HG03280 (cell line): ENCODE measurements around the gene MYO9A.

Experiments
- ATAC-seq: cut with Tn5 transposase; IDR thresholded peaks from one replicate; pipeline ENCODE4 v1.9.1; 2021; ENCODE audit warnings: mild to moderate bottlenecking, moderate library complexity; ENCODE audit not compliant: unreplicated experiment

MYO9A gene

DNA sequence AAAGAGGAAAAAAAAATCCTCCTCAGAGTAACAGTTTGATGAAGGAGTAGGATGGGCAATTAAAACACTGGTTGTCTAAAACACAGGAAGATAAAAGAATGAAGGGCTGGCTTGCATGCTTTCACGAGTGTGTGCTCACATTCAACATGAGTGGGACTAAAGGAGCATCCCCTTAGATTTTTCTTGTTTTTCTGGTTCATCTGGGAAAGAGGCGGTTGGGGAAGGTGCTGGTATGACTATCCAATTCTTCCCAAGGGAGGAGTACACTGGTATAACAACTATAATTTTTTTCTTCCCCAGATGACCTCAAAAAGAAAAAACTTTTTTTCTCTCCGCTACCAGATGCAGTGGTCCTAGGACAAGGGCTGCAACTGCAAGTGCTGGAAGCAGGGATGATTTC lies 143.7 kb downstream of the MYO9A start:
- no peak for ATAC-seq

DNA sequence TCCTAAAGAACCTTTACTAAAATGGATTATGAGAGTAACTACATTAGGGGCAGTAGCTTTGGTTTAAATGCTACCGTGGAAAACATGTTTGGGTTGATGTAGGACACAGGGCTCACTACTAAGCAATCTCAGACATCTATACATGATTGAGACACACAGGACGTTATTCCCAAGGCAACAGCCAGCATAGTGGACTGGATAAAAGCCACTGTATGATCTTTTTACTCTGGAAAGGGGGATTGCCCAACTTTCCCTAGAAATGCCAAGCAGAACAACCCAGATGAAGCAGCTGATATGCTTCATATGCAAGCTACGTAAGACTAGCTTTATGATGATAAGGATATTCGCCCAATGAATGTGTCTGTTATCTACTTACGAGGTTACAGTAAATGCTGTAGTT lies 144.6 kb downstream of the MYO9A start:
- no peak for ATAC-seq

DNA sequence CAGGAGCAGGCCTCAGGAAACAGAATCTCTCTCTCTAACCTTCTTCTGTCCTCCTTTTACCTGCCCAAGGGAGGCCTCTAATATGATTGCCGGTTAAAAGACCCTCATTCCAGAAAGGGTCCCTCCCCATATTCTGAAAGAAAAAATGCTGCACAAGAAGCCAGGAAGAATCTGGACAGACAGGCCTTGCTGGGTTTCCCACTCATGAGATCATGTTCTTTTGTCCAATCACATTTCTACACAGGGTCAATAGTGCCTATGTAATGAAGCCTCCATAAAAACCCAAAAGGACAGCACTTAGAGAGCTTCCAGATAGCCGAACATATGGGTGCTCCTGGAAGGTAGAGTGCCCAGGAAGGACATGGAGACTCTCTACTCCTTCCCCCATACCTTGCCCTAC lies 146.0 kb downstream of the MYO9A start:
- ATAC-seq, result no peak

DNA sequence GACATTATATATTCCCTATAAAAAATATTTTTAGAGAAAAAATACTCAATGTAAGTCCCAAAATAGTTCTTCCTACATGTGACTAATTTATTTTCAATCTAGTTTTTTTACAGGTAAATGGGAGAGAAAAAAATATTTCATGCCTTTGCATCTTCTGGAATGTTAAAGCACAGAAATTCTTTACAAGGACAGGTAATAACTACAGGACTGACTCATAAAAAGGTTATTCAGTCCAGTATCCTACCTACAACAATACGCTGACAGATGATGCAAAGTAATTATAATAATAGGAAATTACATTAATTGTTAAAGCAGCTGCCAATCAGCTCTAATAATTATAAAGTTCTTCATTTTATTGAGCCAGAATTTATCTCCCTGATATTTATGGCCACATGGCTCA lies 147.5 kb downstream of the MYO9A start:
- no peak for ATAC-seq

DNA sequence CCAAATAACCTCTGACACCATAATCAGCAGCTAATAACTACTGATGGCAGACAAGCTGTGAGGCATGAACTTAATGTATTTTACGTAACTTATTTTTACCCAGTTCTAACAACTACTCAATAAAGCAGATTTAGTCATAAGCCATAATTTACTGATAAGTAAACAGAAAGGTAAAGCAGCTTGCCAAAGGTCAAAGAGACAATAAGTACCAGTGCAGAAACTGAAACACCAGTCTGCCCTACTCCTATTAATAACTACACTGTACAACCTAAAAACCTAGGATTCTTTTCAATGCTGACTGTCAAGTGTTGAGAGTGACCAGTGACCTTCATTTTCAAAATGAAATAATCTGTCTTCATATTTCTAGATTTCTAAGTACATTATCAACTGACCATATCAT lies 155.4 kb downstream of the MYO9A start:
- no peak for ATAC-seq

DNA sequence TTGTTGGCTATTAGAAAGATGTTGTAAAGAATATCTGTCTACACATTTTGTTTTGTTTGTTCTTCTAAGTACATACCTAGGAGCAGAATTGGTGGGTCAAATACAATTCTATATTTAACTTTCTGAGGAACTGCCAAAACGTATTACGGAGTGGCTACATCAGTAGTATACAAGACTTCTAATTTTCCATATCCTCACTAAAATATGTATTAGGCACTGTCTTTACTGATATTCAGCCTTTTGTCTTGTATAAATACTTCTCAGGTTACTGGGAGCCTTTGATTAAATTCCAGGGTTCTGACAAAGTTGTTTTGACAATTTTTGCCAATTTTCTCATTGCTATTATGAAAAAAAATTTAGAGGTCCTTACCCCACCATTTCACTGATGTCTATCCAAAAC lies 160.9 kb downstream of the MYO9A start:
- ATAC-seq, result no peak

DNA sequence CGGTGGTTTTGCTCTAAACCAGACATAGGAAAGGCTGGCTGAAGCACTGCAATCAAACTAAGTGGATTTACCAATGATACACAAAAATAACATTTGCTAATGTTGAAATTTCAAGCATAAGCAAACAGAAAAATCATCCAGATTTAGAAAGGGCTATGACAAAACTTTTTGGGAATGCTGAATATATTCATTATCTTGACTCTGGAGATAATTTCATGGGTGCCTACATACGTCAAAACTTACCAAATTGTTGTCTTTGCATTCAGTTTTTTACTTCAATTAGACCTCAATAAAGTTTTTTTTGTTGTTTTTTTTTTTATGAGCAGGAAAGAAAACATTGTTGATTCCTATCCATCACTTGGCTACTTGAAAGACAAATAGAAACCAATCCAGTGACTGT lies 166.8 kb downstream of the MYO9A start:
- ATAC-seq, result no peak

DNA sequence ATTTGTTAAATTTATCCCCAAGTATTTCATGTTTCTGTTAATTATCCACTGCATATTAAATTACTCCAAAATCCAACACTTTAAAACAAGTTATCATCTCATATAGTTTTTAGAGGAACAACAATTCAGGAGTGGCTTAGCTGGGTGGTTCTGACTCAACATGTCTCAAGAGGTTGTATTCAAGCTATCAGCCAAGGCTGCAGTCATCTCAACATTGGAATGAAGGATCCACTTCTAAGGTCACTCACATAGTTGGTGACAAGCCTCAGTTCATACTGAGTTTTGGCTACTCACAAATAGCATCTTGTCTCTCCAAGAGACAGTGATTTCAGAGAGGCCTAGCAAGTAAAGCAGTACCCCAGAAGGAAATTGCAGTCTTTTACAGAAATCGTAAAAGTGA lies 172.9 kb downstream of the MYO9A start:
- ATAC-seq, result no peak

DNA sequence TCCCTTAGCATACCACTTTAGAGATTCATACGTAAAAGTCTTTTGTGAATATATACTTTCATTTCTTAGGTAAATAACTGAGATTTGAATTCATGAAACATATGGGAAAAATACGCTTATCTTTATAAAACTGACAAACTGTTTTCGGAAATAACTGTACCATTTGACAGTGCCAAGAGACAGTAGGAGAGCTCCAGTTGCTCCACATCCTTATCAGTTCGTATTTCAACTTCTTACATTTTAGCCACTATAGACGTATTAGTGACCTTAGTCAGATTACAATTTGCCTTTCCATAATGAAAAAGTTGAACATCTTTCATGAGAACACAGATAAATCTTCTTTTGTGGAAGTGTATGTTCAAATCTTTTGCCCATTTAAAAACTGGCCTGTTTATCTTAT lies 174.1 kb downstream of the MYO9A start:
- ATAC-seq, result no peak

DNA sequence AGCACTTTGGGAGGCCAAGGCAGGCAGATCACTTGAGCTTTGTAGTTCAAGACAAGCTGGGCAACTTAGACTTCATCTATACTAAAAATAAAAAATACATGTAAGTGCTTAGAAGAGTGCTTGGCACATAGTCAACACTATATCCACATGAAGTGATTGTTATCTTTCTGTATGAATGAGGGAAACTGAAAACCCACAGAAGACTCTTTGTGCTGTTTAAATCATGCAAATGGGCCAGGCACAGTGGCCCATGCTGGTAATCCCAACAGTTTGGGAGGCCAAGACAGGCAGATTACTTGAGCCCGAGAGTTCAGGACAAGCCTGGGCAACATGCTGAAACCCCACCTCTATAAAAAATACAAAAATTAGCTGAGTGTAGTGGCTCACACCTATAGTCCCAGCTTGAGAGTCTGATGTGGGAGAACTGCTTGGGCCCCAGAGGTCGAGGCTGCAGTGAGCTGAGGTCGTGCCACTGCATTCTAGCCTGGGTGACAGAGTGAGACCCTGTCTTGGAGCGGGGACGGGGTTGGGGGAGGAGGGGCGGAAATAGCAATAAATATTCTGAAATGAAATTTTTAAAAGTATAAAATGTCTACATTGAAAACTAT lies 177.9 kb downstream of the MYO9A start:
- no peak for ATAC-seq

DNA sequence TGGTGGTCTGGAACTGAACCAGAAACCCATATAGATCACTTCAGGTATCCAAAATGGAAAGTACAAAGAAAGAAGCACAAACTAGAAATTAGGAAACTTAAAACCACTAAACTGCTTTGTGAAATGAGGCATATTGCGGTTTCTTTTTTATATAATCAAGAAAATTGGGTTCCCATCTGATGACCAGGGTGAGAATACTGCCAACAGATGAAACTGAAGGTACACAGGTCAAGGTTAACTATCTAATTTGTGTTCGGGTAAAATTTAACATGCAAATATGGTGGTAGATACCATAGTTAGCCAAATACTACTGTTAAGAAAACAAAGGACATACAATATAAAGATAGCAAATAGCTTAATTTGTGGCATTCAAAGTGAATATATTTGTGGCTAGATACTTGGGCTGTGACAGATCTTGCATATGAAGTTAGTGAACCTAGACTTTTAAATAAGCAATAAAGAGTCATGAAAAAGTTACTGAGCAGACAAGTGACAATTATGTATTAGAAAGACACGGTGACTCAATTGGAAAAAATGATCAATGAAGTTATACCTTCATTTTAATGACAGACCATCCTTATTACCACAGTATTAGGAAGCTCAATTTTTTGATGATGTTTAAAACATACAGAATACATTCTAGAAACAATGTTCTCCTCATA lies 180.2 kb downstream of the MYO9A start:
- no peak for ATAC-seq

DNA sequence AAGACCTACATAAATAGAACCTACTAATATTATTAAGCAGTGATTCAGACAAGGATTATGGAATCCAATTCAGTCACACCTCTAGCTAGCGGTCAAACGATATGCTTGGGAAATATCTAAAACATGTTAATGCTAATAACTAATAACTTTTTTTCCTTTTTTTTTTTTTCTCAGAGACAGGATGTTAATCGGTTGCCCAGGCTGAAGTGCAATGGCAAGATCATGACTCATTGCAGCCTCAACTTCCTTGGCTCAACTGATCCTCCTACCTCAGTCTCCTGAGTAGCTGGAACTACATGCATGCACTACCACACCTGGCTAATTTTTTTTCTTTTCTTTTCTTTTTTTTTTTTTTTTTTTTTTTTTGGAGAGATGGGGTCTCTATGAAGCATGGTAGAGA lies 183.5 kb downstream of the MYO9A start:
- ATAC-seq, result no peak

DNA sequence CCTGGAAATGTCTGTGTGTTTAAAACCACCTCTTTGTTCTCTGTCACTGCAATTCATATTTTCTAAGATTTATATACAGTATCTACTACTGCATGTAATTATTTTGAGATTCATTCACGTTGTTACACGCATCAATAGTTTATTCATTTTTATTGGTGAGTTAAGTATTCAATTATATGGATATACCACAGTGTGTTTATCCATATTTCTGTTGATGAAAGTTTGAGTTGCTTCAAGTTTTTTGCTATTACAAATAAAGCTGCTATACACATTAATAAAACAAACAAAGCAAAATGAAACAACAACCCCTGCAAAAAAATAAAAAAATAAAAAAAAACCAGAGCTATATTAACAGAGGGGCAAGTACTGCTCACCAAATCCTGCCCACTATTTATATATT lies 185.3 kb downstream of the MYO9A start:
- ATAC-seq, result no peak

DNA sequence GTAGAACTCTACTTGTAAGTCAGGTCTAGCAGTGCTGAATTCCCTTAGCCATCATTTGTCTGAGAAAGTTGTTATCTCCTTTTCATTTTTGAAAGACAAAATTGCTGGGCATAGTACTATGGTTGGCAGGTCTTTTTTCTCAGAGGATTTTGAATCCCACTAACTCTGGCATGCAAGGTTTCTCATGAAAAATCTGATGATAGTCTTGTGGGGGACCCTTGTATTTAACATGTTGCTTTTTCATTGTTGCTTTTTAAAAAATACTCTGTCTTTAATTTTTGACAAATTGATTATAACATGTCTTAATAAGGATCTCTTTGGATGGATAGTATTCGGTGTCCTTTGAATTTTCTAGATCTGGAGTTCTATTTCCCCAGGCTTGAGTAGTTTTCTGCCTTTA lies 186.7 kb downstream of the MYO9A start:
- ATAC-seq, result no peak

DNA sequence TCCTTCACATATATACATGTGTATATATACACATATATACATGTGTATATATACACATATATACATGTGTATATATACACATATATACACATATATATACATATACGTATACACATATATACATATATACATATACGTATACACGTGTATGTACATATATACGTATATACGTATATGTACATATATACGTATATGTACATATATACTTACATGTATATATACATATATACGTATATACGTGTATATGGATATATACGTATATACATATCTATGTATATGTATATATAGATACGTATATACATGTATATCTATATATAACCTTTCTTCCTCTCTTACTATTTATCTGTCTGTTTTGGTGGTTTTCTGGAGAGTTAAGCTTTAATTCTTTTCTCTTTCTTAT lies 192.8 kb downstream of the MYO9A start:
- ATAC-seq, result no peak

DNA sequence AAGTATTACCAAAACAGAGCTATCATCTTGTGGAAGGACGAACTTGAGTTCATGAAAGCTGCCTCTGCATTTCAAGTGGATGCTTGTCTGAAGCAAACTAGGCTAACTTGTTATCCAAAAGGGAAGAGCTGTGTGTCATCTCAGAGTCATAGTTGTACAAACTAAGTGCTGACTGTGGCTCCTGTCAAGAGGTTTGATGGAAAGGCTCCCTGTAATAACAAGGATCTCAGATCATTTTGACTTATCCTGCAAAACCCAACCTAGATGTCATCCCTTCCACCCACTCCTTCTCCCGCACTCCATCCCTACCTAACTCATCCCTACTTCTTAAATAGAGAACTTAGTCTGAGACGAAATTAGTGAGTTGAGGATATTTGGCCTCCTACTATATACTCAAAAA lies 196.8 kb downstream of the MYO9A start:
- no peak for ATAC-seq

DNA sequence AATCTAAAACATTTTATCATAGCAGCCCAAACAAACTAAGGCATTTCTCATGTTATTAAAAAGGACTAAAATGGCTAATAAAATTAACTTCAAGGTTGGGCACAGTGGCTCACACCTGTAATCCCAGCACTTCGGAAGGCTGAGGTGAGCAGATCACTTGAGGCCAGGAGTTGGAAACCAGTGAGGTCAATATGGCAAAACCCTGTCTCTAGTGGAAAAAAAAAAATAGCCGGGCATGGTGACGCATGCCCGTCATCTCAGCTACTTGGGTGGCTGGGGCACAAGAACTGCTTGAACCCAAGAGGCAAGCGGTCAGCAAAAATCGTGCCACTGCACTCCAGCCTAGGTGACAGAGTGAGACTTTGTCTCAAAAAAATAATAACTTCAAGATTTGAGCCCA lies 197.4 kb downstream of the MYO9A start:
- no peak for ATAC-seq

DNA sequence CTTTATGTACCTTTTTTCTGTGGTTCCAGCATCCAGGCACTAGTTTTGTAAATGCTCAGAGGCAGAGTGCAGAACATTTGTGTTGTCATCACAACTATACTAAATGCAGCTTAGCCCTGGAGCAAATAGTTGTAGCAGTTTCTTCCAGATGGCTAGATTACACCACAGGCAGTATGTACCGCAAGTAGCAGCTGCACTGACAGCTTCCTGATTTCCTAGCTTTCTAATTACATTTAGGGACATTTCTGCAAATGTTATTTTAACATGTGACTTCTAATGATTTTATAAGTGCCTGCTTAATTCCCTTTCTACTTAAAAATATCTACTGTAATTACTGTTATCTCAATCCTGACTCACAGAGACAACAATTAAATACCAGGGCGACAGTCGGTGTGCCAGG lies 201.1 kb downstream of the MYO9A start:
- no peak for ATAC-seq

DNA sequence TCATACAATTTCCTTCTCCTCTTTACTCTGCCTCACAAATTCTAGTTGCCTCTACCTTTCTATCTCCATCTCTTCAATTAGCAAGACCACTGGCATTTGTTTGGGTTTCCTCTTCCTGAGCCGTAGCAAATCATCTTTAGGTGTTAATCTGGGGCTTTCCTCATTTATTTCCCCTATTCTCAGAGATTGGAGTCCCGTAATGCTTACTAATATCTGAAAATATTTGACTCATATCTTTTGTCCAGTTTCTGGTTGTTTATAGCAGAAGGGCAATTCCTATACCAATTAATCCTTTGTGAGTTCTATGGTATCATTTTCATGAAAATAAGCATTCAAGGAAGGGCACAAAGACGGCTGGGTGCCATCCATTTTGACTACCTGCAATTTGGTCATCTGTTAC lies 203.9 kb downstream of the MYO9A start:
- no peak for ATAC-seq

DNA sequence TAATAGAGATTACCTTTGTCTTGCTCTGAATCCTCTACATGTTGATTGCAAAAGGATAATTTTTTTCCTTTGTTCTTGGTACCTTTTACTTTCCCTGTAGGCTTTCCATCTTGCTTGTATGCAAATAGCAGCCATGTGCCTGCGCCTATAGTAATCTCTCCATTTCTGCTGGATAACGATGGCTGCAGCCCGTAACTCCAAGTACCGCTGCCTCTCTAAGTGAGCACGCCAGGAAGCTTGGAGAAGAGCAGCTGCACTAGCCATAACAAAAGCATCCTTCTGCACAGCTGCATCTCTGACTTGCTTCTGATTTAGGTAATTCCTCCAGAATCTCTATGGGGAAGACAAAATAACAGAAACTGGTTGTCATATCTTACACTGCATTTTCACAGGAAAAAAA lies 218.3 kb downstream of the MYO9A start:
- no peak for ATAC-seq

DNA sequence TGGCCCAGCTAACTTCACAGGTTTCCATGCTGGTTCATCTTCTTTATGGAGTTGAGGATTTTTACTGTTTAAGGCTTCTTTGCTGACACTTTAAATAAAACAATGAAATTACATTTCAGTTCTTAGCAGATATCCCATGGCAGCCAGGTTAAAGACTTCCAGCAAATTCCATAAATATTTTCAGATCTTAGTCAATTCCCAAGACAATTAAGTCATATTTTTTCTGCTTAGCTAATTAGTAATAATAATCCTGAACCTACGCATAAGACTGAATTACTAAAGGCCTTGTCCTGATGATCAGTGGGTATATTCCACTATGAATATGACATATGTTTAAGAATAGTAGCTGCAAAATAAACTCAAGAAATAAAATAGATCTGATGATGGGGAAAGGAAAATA lies 224.3 kb downstream of the MYO9A start:
- no peak for ATAC-seq

DNA sequence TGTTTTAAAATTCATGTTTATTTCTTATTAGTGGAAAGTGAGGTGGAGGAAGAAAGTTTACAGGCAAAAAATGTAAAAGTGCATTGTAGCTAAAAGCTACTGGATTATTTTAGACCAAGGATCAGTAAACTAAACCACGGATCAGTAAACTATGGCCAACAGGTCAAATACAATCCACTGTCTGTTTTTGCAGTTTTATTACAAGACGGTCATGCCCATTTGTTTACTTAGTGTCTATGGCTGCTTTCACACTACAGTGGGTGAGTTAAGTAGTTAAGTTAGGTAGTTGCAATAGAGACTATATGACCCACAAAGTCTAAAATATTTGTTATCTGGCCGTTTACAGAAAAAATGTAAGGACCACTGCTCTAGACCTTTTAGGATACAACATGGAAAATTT lies 225.6 kb downstream of the MYO9A start:
- no peak for ATAC-seq

DNA sequence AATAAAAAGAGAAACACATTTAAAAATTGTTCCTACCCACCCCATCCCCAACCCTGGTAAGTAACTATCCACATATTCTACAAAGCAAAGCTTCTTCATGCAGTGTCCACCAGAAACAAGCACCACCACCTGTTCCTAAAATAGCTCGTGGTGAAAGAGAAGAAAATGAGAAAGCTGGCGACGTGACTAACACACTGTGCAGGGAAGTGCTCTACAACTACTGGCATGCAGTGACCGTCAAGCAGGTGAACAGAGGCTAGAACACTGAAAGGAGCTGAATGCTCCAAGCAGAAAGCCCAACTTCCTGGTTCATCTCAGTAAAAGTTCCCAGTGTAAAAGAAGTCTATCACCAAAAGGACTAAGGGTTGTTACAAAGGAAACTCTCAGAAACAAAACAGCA lies 226.9 kb downstream of the MYO9A start:
- ATAC-seq, result no peak
